Caco-2 (cell line): ENCODE data around the gene CD300LD. TPM values are rescaled to one million over a fixed set of nuclear protein-coding genes. Genes with fewer than 3 reads are reported as not detected.

Experiments
- BruUV-seq: library from RNA; stranded (reverse); fragments of 400-500 nt; replicated peaks from 2 replicates; lab custom pipeline; 2021; lab: Mats Ljungman, UMichigan
- CTCF ChIA-PET: fragments of 300-600 bp; sonication (Branson Sonifier 250); formaldehyde crosslinking; loops from one replicate; lab custom pipeline; 2022; ENCODE audit warnings: antibody characterized with exemption; lab: Charles Lee
- POLR2A ChIA-PET: fragments of 300-600 bp; sonication (Branson Sonifier 250); formaldehyde crosslinking; loops from one replicate; lab custom pipeline; 2022; ENCODE audit warnings: antibody characterized with exemption; lab: Charles Lee
- DNase-seq, 2 experiments: peaks; one replicate each; pipeline versions ENCODE4 v3.0.0 to v3.0.0-alpha.2; 2020 to 2022
- H3K27me3 ChIP-seq: replicated peaks from 2 replicates; pipeline ENCODE4 v1.6.0; 2011; ENCODE audit warnings: low read length; ENCODE audit not compliant: control insufficient read depth, insufficient read depth
- H3K36me3 ChIP-seq: 2 replicates; pipeline ENCODE4 v1.5.1; 2011; ENCODE audit warnings: low read length; ENCODE audit not compliant: control insufficient read depth, insufficient read depth
- H3K4me1 ChIP-seq: fragments of 250-450 bp; sonication (Bioruptor Pico); 2 replicates; pipeline ENCODE4 v1.5.1; 2020; ENCODE audit warnings: mild to moderate bottlenecking
- H3K4me3 ChIP-seq: 2 replicates; pipeline ENCODE4 v1.5.1; 2011; ENCODE audit warnings: low read depth, mild to moderate bottlenecking, control low read depth, low read length
- H3K9me3 ChIP-seq: fragments of 250-450 bp; sonication (Bioruptor Pico); 2 replicates; pipeline ENCODE4 v1.5.1; 2020; ENCODE audit warnings: mild to moderate bottlenecking, moderate library complexity
- H3K27ac Mint-ChIP-seq: one replicate; pipeline ENCODE4 v1.8.0; 2022; ENCODE audit warnings: mixed read lengths; ENCODE audit not compliant: unreplicated experiment
- H3K27me3 Mint-ChIP-seq: one replicate; pipeline ENCODE4 v1.8.0; 2022; ENCODE audit warnings: mixed read lengths; ENCODE audit not compliant: insufficient read depth, unreplicated experiment
- H3K36me3 Mint-ChIP-seq: one replicate; pipeline ENCODE4 v1.8.0; 2022; ENCODE audit warnings: mild to moderate bottlenecking, mixed read lengths; ENCODE audit not compliant: insufficient read depth, unreplicated experiment
- H3K4me1 Mint-ChIP-seq: one replicate; pipeline ENCODE4 v1.8.0; 2022; ENCODE audit warnings: low read depth, mixed read lengths; ENCODE audit not compliant: unreplicated experiment
- H3K4me3 Mint-ChIP-seq: one replicate; pipeline ENCODE4 v1.8.0; 2022; ENCODE audit warnings: mild to moderate bottlenecking, moderate library complexity, mixed read lengths; ENCODE audit not compliant: unreplicated experiment
- H3K9me3 Mint-ChIP-seq: one replicate; pipeline ENCODE4 v1.8.0; 2022; ENCODE audit warnings: mixed read lengths; ENCODE audit not compliant: unreplicated experiment
- CTCF ChIP-seq, 2 experiments: fragments of 200-600 bp in 1 of 2; IDR thresholded peaks; 1 replicate in 1 of 2; 2 replicates in 1 of 2; pipeline versions ENCODE4 v1.5.1 to v1.8.0; 2011 to 2022; ENCODE audit warnings: antibody characterized with exemption in 1 of 2, control low read depth in 1 of 2, inconsistent platforms in 1 of 2, low read depth in 1 of 2, low read length in 1 of 2, mild to moderate bottlenecking in 1 of 2, moderate library complexity in 1 of 2; ENCODE audit not compliant: insufficient read depth in 1 of 2, severe bottlenecking in 1 of 2, unreplicated experiment in 1 of 2
- intact Hi-C: fragments of 100-400 bp; cut with micrococcal nuclease; formaldehyde crosslinking; loops from one replicate; pipeline ENCODE4 v1.10.0; 2022; ENCODE audit not compliant: unreplicated experiment
- total RNA-seq: library from RNA; stranded (reverse); gene quantifications from 2 replicates; pipeline ENCODE4 v1.2.3, GENCODE V29; 2022

CD300LD gene
- total RNA-seq, 1 experiment from 2014 or later, result not detected

- no peaks in the 10 kb centered on the region for H3K9me3 Mint-ChIP-seq
- H3K27me3 Mint-ChIP-seq, result peaks cover 43% of the 10 kb centered on the region
- no peak overlapping the region for H3K4me3 Mint-ChIP-seq
- no peak for TF ChIP-seq CTCF (IDR thresholded peaks at IDR 0.05; ENCODE audit: insufficient read depth in 1 of 2, low read depth in 1 of 2, low read length in 1 of 2, severe bottlenecking in 1 of 2, unreplicated experiment in 1 of 2)
- no peak overlapping the region for H3K27ac Mint-ChIP-seq
- Histone ChIP-seq H3K4me3 (no peak overlapping the region), H3K36me3 (no peaks in the 10 kb centered on the region), H3K27me3 (peaks cover 1% of the 10 kb centered on the region; the same call in 1 of the 2 replicates), H3K9me3 (no peaks in the 10 kb centered on the region), H3K4me1 (no peaks in the 10 kb centered on the region)
- H3K36me3 Mint-ChIP-seq, result no peaks in the 10 kb centered on the region
- intact Hi-C loops, result no loop called here
- POLR2A ChIA-PET, result no interaction called here
- CTCF ChIA-PET, result no interaction called here
- no TSS peak for BruUV-seq
- H3K4me1 Mint-ChIP-seq, result no peaks in the 10 kb centered on the region
- no peak for DNase-seq
Measured at GRCh38 chr17:74598346-74599022, 6.4 kb upstream of the CD300LD start.

- Mint-ChIP-seq H3K4me1 (no peaks in the 10 kb centered on the region), H3K4me3 (no peak overlapping the region), H3K36me3 (no peaks in the 10 kb centered on the region), H3K27ac (no peak overlapping the region), H3K27me3 (peaks cover 44% of the 10 kb centered on the region), H3K9me3 (no peaks in the 10 kb centered on the region)
- no peak for DNase-seq
- H3K27me3 ChIP-seq, result no peaks in the 10 kb centered on the region; the same call in 1 of the 2 replicates
- CTCF ChIA-PET, result interaction anchor here (0.7 kb wide), 1 partner anchor 143 kb away, joined by 4 read pairs; no protein-coding TSS in a partner anchor
- H3K9me3 ChIP-seq, result no peaks in the 10 kb centered on the region
- TF ChIP-seq CTCF (IDR thresholded peaks at IDR 0.05; ENCODE audit: insufficient read depth in 1 of 2, low read depth in 1 of 2, low read length in 1 of 2, severe bottlenecking in 1 of 2, unreplicated experiment in 1 of 2), result no peak
- POLR2A ChIA-PET, result no interaction called here
- H3K36me3 ChIP-seq, result no peaks in the 10 kb centered on the region
- no peak overlapping the region for H3K4me3 ChIP-seq
- no peaks in the 10 kb centered on the region for H3K4me1 ChIP-seq
- BruUV-seq, result no TSS peak
- intact Hi-C loops, result no loop called here
Measured at GRCh38 chr17:74597069-74597790, 5.1 kb upstream of the CD300LD start.

GRCh38 chr17:74595037-74595750 is 3.1 kb upstream of the CD300LD start:
- no peak for TF ChIP-seq CTCF (IDR thresholded peaks at IDR 0.05; ENCODE audit: insufficient read depth in 1 of 2, low read depth in 1 of 2, low read length in 1 of 2, severe bottlenecking in 1 of 2, unreplicated experiment in 1 of 2)
- H3K4me3 ChIP-seq, result no peak overlapping the region
- H3K27ac Mint-ChIP-seq, result no peak overlapping the region
- no peaks in the 10 kb centered on the region for H3K36me3 ChIP-seq
- ChIA-PET CTCF (interaction anchor here (0.7 kb wide), 1 partner anchor 289 kb away, joined by 3 read pairs; no protein-coding TSS in a partner anchor), POLR2A (interaction anchor here (0.5 kb wide), 1 partner anchor 1972 kb away, joined by 3 read pairs; no protein-coding TSS in a partner anchor)
- no peaks in the 10 kb centered on the region for H3K4me1 ChIP-seq
- BruUV-seq, result no TSS peak
- H3K27me3 ChIP-seq, result no peaks in the 10 kb centered on the region; the same call in 1 of the 2 replicates
- no peak overlapping the region for H3K4me3 Mint-ChIP-seq
- H3K27me3 Mint-ChIP-seq, result peaks cover 39% of the 10 kb centered on the region
- H3K4me1 Mint-ChIP-seq, result no peaks in the 10 kb centered on the region
- H3K9me3 ChIP-seq, result no peaks in the 10 kb centered on the region
- no peaks in the 10 kb centered on the region for H3K36me3 Mint-ChIP-seq
- H3K9me3 Mint-ChIP-seq, result no peaks in the 10 kb centered on the region
- intact Hi-C loops, result no loop called here
- no peak for DNase-seq
